Inferior parietal cortex (tissue), 1 donor: Measurements from ENCODE around the gene WNT5A.

Source experiments
- DNase-seq: peaks from one replicate; pipeline ENCODE4 v3.0.0-alpha.2; 2016; ENCODE audit errors: extremely low spot score

The WNT5A gene

GRCh38 chr3:55481744-55482495, 5.2 kb downstream of the WNT5A start:
- no peak for DNase-seq

- DNase-seq, result no peak
These were observed 6.0 kb downstream of the WNT5A start for GRCh38 chr3:55480911-55481743.

GRCh38 chr3:55477306-55478303, 9.5 kb downstream of the WNT5A start:
- DNase-seq, result no peak

GRCh38 chr3:55476515-55476914, 10.6 kb downstream of the WNT5A start:
- DNase-seq, result no peak

GRCh38 chr3:55474213-55474632, 12.9 kb downstream of the WNT5A start:
- DNase-seq, result no peak

- no peak for DNase-seq
These were observed 13.3 kb downstream of the WNT5A start for GRCh38 chr3:55473788-55474187.

- no peak for DNase-seq
These were observed 15.4 kb downstream of the WNT5A start for GRCh38 chr3:55471522-55472280.

- no peak for DNase-seq
These were observed 16.0 kb downstream of the WNT5A start for GRCh38 chr3:55471084-55471483.

- DNase-seq, result no peak
These were observed 17.1 kb downstream of the WNT5A start for GRCh38 chr3:55469957-55470526.

GRCh38 chr3:55468251-55468650, 18.9 kb downstream of the WNT5A start:
- no peak for DNase-seq

- DNase-seq, result no peak
These were observed 20.0 kb downstream of the WNT5A start for GRCh38 chr3:55467099-55467498.

- no peak for DNase-seq
These were observed 20.6 kb downstream of the WNT5A start for GRCh38 chr3:55466526-55466925.

GRCh38 chr3:55461896-55462295, 25.2 kb downstream of the WNT5A start:
- no peak for DNase-seq

- no peak for DNase-seq
These were observed 27.3 kb downstream of the WNT5A start for GRCh38 chr3:55459838-55460237.

GRCh38 chr3:55458181-55458790, 28.8 kb downstream of the WNT5A start:
- no peak for DNase-seq

GRCh38 chr3:55455915-55456314, 31.2 kb downstream of the WNT5A start:
- no peak for DNase-seq

- no peak for DNase-seq
These were observed 32.5 kb downstream of the WNT5A start for GRCh38 chr3:55454611-55455010.

- no peak for DNase-seq
These were observed 33.1 kb downstream of the WNT5A start for GRCh38 chr3:55453886-55454496.

- DNase-seq, result no peak
These were observed 34.2 kb downstream of the WNT5A start for GRCh38 chr3:55452886-55453285.

GRCh38 chr3:55449527-55449926, 37.6 kb downstream of the WNT5A start:
- no peak for DNase-seq
